Dermis blood vessel endothelial cell (primary cell): ENCODE results near the gene BDKRB2. TPM values are rescaled to one million over a fixed set of nuclear protein-coding genes. Genes with fewer than 3 reads are reported as not detected.

ENCODE experiments used
- DNase-seq: peaks from one replicate; pipeline ENCODE4 v3.0.0; 2010
- total RNA-seq: library from RNA; depleted of rRNA; stranded (reverse); fragments of >200 nt; gene quantifications from 2 replicates; pipeline ENCODE4 v1.2.3, GENCODE V29; 2014

The BDKRB2 gene
- total RNA-seq, 1 donor from 2014 or later: 0.34 TPM

GRCh38 chr14:96198430-96199130 lies 6.1 kb upstream of the BDKRB2 start:
- DNase-seq: no peak

GRCh38 chr14:96201157-96201556 lies 3.5 kb upstream of the BDKRB2 start:
- DNase-seq: no peak

- no peak for DNase-seq
These were observed 2.7 kb upstream of the BDKRB2 start for GRCh38 chr14:96201965-96202364.

GRCh38 chr14:96202441-96203094 lies 2.1 kb upstream of the BDKRB2 start:
- DNase-seq: no peak

GRCh38 chr14:96203116-96203515 lies 1.5 kb upstream of the BDKRB2 start:
- no peak for DNase-seq

GRCh38 chr14:96203635-96204034 lies 1.0 kb upstream of the BDKRB2 start:
- no peak for DNase-seq

- DNase-seq: no peak
These were observed 679 bp downstream of the BDKRB2 start for GRCh38 chr14:96205059-96205977.

GRCh38 chr14:96205978-96206360 lies 1.3 kb downstream of the BDKRB2 start:
- DNase-seq: no peak

- DNase-seq: no peak
These were observed 1.8 kb downstream of the BDKRB2 start for GRCh38 chr14:96206461-96206860.

- no peak for DNase-seq
These were observed 3.0 kb downstream of the BDKRB2 start for GRCh38 chr14:96207686-96208085.

GRCh38 chr14:96208739-96209138 lies 4.1 kb downstream of the BDKRB2 start:
- DNase-seq: no peak

- DNase-seq: no peak
These were observed 7.5 kb downstream of the BDKRB2 start for GRCh38 chr14:96212140-96212539.

- DNase-seq: no peak
These were observed 8.3 kb downstream of the BDKRB2 start for GRCh38 chr14:96212896-96213295.

GRCh38 chr14:96213871-96214465 lies 9.3 kb downstream of the BDKRB2 start:
- no peak for DNase-seq

- no peak for DNase-seq
These were observed 10.2 kb downstream of the BDKRB2 start for GRCh38 chr14:96214793-96215192.

- DNase-seq: no peak
These were observed 11.0 kb downstream of the BDKRB2 start for GRCh38 chr14:96215452-96216244.

- DNase-seq: no peak
These were observed 12.0 kb downstream of the BDKRB2 start for GRCh38 chr14:96216627-96217026.

GRCh38 chr14:96217376-96217913 lies 12.8 kb downstream of the BDKRB2 start:
- DNase-seq: no peak

- no peak for DNase-seq
These were observed 16.5 kb downstream of the BDKRB2 start for GRCh38 chr14:96221109-96221650.

GRCh38 chr14:96221841-96222240 lies 17.2 kb downstream of the BDKRB2 start:
- DNase-seq: no peak

- no peak for DNase-seq
These were observed 19.9 kb downstream of the BDKRB2 start for GRCh38 chr14:96224480-96225096.
